K562 (cell line): ENCODE measurements around the gene VSIG4. TPM values are rescaled to one million over a fixed set of nuclear protein-coding genes. Genes with fewer than 3 reads are reported as not detected.

Source experiments
- CTCF ChIP-seq, 3 experiments: IDR thresholded peaks in 2 of 3; conservative IDR thresholded peaks in 1 of 3; 2 replicates each; pipeline ENCODE4 v1.5.1; 2011 to 2012; ENCODE audit warnings: low read length in 3 of 3, mild to moderate bottlenecking in 3 of 3, control low read depth in 2 of 3, improper control_type of control experiment in 1 of 3, inconsistent platforms in 1 of 3, low read depth in 1 of 3, mixed read lengths in 1 of 3, moderate library complexity in 1 of 3; ENCODE audit not compliant: insufficient read depth in 2 of 3
- ERF ChIP-seq: fragments of 450-650 bp; formaldehyde crosslinking; IDR thresholded peaks from 2 replicates; pipeline ENCODE4 v1.4.0; 2020; ENCODE audit warnings: mild to moderate bottlenecking, mixed read lengths
- HINFP ChIP-seq: fragments of 450-650 bp; conservative IDR thresholded peaks from 2 replicates; pipeline ENCODE4 v1.6.1; 2016; ENCODE audit warnings: missing genetic modification characterization, low read depth, mild to moderate bottlenecking, control low read depth, missing compliant biosample characterization
- MED1 ChIP-seq: sonication (generic); formaldehyde crosslinking; IDR thresholded peaks from 2 replicates; pipeline ENCODE4 v1.8.1; 2023; ENCODE audit warnings: missing genetic modification reagents, borderline replicate concordance
- RNF219 ChIP-seq: fragments of 250-450 bp; sonication (Bioruptor Pico); IDR thresholded peaks from 2 replicates; pipeline ENCODE4 v1.5.0; 2022; ENCODE audit warnings: mild to moderate bottlenecking
- TFAM ChIP-seq: fragments of 250-450 bp; sonication (Bioruptor Pico); conservative IDR thresholded peaks from 2 replicates; pipeline ENCODE4 v1.5.0; 2021; ENCODE audit warnings: mild to moderate bottlenecking, moderate library complexity
- ZNF277 ChIP-seq: fragments of 250-450 bp; sonication (Bioruptor Pico); IDR thresholded peaks from 2 replicates; pipeline ENCODE4 v1.8.0; 2022; ENCODE audit warnings: inconsistent platforms, mild to moderate bottlenecking, moderate library complexity, borderline replicate concordance
- ZNF324 ChIP-seq: fragments of 250-450 bp; sonication (Bioruptor Pico); IDR thresholded peaks from 2 replicates; pipeline ENCODE4 v1.4.0; 2020; ENCODE audit warnings: mild to moderate bottlenecking
- ZNF592 ChIP-seq: fragments of 450-650 bp; IDR thresholded peaks from 2 replicates; pipeline ENCODE4 v1.6.1; 2017; ENCODE audit warnings: antibody characterized with exemption, mild to moderate bottlenecking
- ZNF655 ChIP-seq: fragments of 250-450 bp; sonication (Bioruptor Pico); IDR thresholded peaks from 2 replicates; pipeline ENCODE4 v1.5.0; 2021
- ZNF668 ChIP-seq: fragments of 250-450 bp; sonication (Bioruptor Pico); IDR thresholded peaks from 2 replicates; pipeline ENCODE4 v1.8.0; 2022; ENCODE audit warnings: mild to moderate bottlenecking, inconsistent platforms
- ZNF696 ChIP-seq: fragments of 250-450 bp; sonication (Bioruptor Pico); conservative IDR thresholded peaks from 2 replicates; pipeline ENCODE4 v1.4.0; 2020; ENCODE audit warnings: mild to moderate bottlenecking, moderate library complexity
- polyA plus RNA-seq, 8 experiments: library from polyadenylated mRNA; depleted of rRNA in 4 of 8; stranded (reverse) in 5 of 8; unstranded in 3 of 8; fragments of >200 nt; fragmentation: Nextera tagmentation in 2 of 8; fragmentation: Illumina TruSeq in 1 of 8; extraction: Ambion mirVana in 2 of 8; extraction: Trizol in 1 of 8; gene quantifications; 2 replicates each; pipeline versions ENCODE4 v1.2.1 to v1.2.3, GENCODE V29; 2011 to 2014; ENCODE audit warnings: inconsistent platforms in 1 of 8, missing spikeins in 1 of 8
- total RNA-seq, 7 experiments: library from RNA; depleted of rRNA in 6 of 7; stranded (reverse); fragments of >200 nt in 6 of 7; fragmentation: Illumina TruSeq in 2 of 7; extraction: Trizol in 2 of 7; gene quantifications; 2 replicates each; pipeline versions ENCODE4 v1.2.1 to v1.2.3, GENCODE V29; 2011 to 2021; ENCODE audit warnings: low replicate concordance in 1 of 7

VSIG4 gene
- total and polyA plus RNA-seq, 9 of the 15 experiments (the other 6 are each of a cell fraction or from before 2014, with no cell fraction given), result 0.22 to 1.6 (median 0.46) TPM; not detected in 1

GRCh38 chrX:66050140-66050569 is 10.3 kb upstream of the VSIG4 start (continued):
- no peak for TF ChIP-seq CTCF (IDR thresholded peaks at IDR 0.05 in 2 of 3, conservative IDR thresholded peaks at IDR 0.05 in 1 of 3; ENCODE audit: insufficient read depth in 2 of 3, low read depth in 1 of 3, low read length in 3 of 3)
- no peak for TF ChIP-seq ZNF655
- no peak for TF ChIP-seq TFAM (CRISPR knock-in tag)
- TF ChIP-seq ZNF592, result no peak
- no peak for TF ChIP-seq ZNF696 (CRISPR knock-in tag)
- TF ChIP-seq ERF, result no peak
- TF ChIP-seq MED1, result no peak
- no peak for TF ChIP-seq ZNF668 (CRISPR knock-in tag)
- no peak for TF ChIP-seq HINFP (tag)
- no peak for TF ChIP-seq RNF219 (CRISPR knock-in tag)
- no peak for TF ChIP-seq ZNF324
- TF ChIP-seq ZNF277 (CRISPR knock-in tag), result no peak
